Neural crest cell (in vitro differentiated cells): Measurements from ENCODE around the gene CDH13. TPM values are rescaled to one million over a fixed set of nuclear protein-coding genes. Genes with fewer than 3 reads are reported as not detected.

ENCODE experiments used
- DNase-seq: peaks from one replicate; pipeline ENCODE4 v3.0.0; 2021; ENCODE audit warnings: low read depth, mixed read lengths, low spot score
- H3K27ac Mint-ChIP-seq: one replicate; pipeline ENCODE4 v1.8.0; 2021; ENCODE audit warnings: mild to moderate bottlenecking, mixed read lengths; ENCODE audit not compliant: unreplicated experiment
- H3K27me3 Mint-ChIP-seq: 2 replicates; pipeline ENCODE4 v1.8.0; 2021; ENCODE audit warnings: low read depth, mild to moderate bottlenecking, mixed read lengths
- H3K36me3 Mint-ChIP-seq: 2 replicates; pipeline ENCODE4 v1.8.0; 2021; ENCODE audit warnings: low read depth, mild to moderate bottlenecking, mixed read lengths
- H3K4me1 Mint-ChIP-seq: 2 replicates; pipeline ENCODE4 v1.8.0; 2021; ENCODE audit warnings: mixed read lengths
- H3K4me3 Mint-ChIP-seq: one replicate; pipeline ENCODE4 v1.8.0; 2021; ENCODE audit warnings: mild to moderate bottlenecking, mixed read lengths
- H3K9me3 Mint-ChIP-seq: 2 replicates; pipeline ENCODE4 v1.8.0; 2021; ENCODE audit warnings: mixed read lengths
- total RNA-seq: library from RNA; stranded (reverse); gene quantifications from 2 replicates; pipeline ENCODE4 v1.2.1, GENCODE V29; 2021
- TF ChIP-seq, protein P1 (sequence below): fragments of 200-600 bp; sonication (generic); conservative IDR thresholded peaks from 2 replicates; pipeline ENCODE4 v1.5.0; 2021; ENCODE audit warnings: antibody characterized with exemption, mild to moderate bottlenecking

The CDH13 gene
- total RNA-seq, 1 donor from 2014 or later = 1.1 TPM

DNA sequence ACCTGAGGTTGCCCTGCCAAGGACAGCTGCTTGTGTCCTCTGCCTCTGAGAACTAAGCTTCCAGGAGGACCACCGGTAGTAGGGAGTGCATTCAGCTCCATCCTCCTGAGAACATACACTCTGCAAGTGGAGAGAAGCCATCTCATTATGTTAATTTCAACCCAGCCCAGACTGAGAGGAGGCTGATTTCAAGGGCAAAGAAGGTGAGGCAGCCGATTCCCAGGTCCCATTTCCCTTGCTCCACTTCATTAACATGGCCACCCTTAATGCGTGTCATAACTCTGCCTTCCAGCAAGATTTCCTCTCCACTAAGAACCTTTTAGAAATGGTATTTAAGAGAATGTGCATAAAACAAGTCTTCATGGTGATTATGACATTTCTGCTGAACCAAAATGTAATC lies 72.5 kb downstream of the CDH13 start:
- Mint-ChIP-seq H3K27me3 (peaks cover 4% of the 10 kb centered on the region), H3K4me3 (no peak overlapping the region), H3K9me3 (no peaks in the 10 kb centered on the region), H3K27ac (no peak overlapping the region), H3K36me3 (no peaks in the 10 kb centered on the region), H3K4me1 (peaks cover 6% of the 10 kb centered on the region)
- no peak for DNase-seq
- TF ChIP-seq, protein P1, sequence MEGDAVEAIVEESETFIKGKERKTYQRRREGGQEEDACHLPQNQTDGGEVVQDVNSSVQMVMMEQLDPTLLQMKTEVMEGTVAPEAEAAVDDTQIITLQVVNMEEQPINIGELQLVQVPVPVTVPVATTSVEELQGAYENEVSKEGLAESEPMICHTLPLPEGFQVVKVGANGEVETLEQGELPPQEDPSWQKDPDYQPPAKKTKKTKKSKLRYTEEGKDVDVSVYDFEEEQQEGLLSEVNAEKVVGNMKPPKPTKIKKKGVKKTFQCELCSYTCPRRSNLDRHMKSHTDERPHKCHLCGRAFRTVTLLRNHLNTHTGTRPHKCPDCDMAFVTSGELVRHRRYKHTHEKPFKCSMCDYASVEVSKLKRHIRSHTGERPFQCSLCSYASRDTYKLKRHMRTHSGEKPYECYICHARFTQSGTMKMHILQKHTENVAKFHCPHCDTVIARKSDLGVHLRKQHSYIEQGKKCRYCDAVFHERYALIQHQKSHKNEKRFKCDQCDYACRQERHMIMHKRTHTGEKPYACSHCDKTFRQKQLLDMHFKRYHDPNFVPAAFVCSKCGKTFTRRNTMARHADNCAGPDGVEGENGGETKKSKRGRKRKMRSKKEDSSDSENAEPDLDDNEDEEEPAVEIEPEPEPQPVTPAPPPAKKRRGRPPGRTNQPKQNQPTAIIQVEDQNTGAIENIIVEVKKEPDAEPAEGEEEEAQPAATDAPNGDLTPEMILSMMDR = no peak

DNA sequence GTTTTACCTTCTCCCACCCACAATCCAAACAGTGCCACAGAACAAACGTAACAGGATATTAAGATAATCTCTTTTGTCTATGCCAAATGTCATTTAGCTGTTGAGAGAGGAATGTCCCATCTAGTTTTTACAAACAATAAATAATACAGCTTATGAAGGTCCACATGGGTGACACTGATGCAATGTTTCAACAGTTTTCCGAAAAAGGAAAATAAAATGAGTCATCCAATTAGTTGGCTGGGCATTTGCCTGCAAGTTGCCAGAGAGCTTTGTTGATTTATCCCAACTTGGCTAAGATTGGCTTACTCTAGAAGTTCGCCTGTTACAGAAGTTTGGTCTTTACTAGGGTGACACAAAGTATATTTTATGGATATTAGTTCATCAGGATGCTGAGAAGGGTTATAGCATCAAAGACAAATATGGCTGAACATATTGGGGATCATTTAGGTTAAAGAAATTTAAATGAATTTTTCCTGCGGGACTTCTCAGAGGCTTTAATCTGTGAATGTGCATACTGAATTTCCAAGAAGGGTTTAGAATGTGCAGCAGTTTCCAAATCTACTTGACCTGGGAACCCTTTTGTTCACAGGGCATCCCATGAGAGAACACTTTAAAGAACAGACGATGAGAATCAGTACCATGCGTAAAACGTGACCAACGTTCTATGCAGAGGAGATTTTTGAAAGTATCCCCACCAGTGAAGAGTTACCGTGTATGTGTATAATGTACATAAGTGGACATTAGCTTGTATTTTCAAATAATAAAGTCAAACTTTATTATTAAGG lies 73.1 kb downstream of the CDH13 start:
- Mint-ChIP-seq H3K27ac (no peak overlapping the region), H3K4me3 (no peak overlapping the region), H3K4me1 (peaks cover 7% of the 10 kb centered on the region), H3K9me3 (no peaks in the 10 kb centered on the region), H3K36me3 (no peaks in the 10 kb centered on the region), H3K27me3 (peaks cover 4% of the 10 kb centered on the region)
- TF ChIP-seq, protein P1 = no peak
- DNase-seq = no peak

DNA sequence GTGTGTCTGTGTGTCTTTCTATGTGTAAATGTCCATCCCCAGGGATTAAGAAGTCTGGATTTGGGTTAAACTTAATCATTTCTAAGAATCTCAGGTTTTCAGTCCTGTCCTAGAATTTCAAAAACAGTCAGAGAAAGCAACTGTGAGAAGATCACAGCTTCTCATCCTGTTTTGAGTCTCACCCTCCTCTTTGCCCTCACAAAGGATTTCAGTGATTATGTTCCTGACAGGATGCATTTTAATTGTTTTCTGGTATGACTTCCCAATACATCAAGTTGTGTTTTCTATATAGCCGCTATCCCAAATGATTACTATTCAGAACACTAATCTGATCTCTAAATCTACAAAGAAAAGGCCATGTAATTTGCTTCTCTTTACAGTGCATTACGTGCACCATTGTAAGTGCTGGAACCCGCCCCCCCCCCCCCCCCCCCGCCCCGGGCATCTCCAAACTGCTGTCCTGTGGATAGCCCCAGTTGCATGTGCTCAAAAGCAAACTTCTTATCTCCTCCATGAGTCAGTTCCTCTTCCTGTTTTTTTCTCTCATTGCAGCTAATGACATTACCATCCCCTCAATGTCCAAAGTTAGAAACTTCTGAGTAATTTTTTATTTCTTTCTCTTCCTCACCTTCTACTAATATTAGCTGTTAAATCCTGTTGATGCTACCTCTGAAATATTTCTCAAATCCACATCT lies 73.9 kb downstream of the CDH13 start:
- Mint-ChIP-seq H3K9me3 (no peaks in the 10 kb centered on the region), H3K27ac (no peak overlapping the region), H3K27me3 (peaks cover 4% of the 10 kb centered on the region), H3K4me3 (no peak overlapping the region), H3K4me1 (peaks cover 7% of the 10 kb centered on the region), H3K36me3 (no peaks in the 10 kb centered on the region)
- no peak for DNase-seq
- TF ChIP-seq, protein P1 = no peak

DNA sequence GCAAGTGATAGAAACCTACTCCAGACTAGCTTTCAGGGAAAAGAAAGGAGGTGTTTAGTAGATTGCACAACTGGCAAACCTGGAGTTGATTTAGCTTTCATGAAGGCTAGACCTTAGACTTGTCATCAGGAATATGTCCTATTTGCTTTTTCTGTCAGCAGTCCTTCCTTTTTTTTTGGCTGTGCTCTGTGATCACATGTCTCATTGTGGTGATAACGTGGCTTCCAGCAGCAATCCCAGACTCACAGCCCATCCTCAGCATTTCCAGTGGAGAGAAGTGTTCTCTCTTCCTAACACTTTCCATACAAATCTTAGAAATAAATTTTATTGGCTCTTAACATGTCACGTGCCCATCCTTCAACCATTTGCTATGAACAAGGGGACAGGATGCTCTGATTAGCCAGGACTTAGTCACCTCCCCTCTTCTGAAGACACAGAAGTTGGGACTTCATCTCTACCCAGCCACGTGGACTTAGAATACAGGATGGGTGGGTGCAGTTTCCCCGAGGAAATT lies 74.7 kb downstream of the CDH13 start:
- TF ChIP-seq, protein P1 = no peak
- Mint-ChIP-seq H3K27me3 (peaks cover 4% of the 10 kb centered on the region), H3K4me3 (no peak overlapping the region), H3K9me3 (no peaks in the 10 kb centered on the region), H3K4me1 (peaks cover 7% of the 10 kb centered on the region), H3K36me3 (no peaks in the 10 kb centered on the region), H3K27ac (no peak overlapping the region)
- no peak for DNase-seq

DNA sequence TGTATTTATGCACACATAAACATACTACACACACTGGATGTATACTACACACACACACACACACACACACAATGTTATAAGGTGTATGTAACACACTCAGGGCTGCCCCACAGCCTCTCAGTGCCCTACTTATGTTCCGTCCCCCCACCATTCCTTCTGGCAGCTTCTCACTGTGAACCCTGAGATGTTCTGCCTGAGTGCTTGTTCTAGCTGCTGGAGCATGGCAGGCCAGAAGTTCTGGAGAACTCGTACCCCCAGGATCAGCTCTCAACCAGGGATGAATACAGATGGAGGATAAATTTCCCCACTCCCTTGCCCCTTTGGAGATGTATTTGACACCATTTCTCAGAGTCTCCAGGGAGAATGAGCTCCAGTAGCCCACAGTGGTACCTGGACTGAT lies 76.4 kb downstream of the CDH13 start:
- Mint-ChIP-seq H3K27me3 (peaks cover 9% of the 10 kb centered on the region), H3K27ac (no peak overlapping the region), H3K36me3 (no peaks in the 10 kb centered on the region), H3K4me3 (no peak overlapping the region), H3K4me1 (peaks cover 7% of the 10 kb centered on the region), H3K9me3 (no peaks in the 10 kb centered on the region)
- TF ChIP-seq, protein P1 = no peak
- DNase-seq = no peak
